Measurements from ENCODE around the gene REC8. TPM values are rescaled to one million over a fixed set of nuclear protein-coding genes. Genes with fewer than 3 reads are reported as not detected.
A peak's percentile ranks its signal among the peaks of the same experiment; 100 is the strongest.

REC8 gene
- total RNA-seq, 1 experiment from 2014 or later, result 7.6 TPM

DNA sequence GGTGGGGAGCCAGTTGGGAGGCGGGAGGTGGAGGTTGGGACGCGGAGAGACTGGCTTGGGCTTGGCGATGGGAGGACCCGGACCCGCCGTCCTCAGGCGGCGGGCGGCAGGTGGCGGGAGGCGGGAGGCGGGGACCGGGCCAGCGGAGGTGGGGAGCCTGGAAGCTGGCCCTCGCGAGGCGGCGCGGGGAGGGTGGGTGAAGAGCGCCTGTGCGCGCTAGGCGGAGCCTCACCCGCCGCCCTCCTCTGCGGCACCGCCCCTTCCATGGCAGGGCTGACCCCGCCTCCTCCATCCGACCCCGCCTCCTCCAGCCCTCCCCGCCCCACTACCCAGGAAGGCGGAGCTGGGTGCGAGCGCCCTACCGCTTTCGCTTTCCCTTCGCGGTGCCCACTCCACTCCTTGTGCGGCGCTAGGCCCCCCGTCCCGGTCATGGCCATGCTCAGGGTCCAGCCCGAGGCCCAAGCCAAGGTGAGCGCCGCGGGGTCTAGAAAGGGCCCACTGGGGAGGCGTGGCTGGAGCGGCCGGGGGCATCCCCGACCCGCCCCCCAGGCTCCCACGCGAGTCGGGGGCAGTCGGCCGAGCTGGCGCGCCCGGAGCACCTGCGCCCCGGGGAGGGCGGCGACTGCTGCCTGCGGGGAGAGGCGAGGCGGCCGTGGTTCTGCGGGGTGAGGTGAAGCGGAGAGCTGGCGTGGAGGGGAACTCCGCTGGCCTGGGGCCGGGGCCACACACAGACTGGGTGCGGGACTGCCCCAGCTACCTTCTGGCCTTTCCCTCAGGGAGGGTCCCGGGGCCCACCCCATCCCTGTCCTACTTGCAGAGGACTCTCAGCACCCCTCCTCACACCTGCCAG, 35.8 kb upstream of the REC8 start, which contains the start of gene PSME1 (continued):
- TF ChIP-seq ATF3 (IDR thresholded peaks at IDR 0.05), result no peak

- Histone ChIP-seq H3K27ac (ENCODE audit: low read depth, low read length) (peak overlapping the region; percentile 96), H3K27me3 (ENCODE audit: insufficient read depth, low read length) (no peaks in the 10 kb centered on the region), H2AFZ (ENCODE audit: low read depth, low read length, poor library complexity, severe bottlenecking) (no peak overlapping the region), H3K36me3 (ENCODE audit: control insufficient read depth in 1 of 2, insufficient read depth in 2 of 2, low read length in 2 of 2) (peaks cover 16 to 21% of the 10 kb centered on the region in 2 experiments), H3K9me3 (ENCODE audit: control insufficient read depth in 1 of 2, insufficient read depth in 1 of 2, low read depth in 1 of 2, low read length in 2 of 2) (no peaks in the 10 kb centered on the region), H3K9ac (ENCODE audit: low read length) (peak overlapping the region; percentile 89), H3K4me2 (ENCODE audit: low read length) (peak overlapping the region; percentile 85), H3K9me2 (ENCODE audit: insufficient read depth) (no peaks in the 10 kb centered on the region), H3K4me3 (replicated peaks in 1 of 2; ENCODE audit: low read depth in 1 of 2, low read length in 2 of 2) (peak overlapping the region; percentile 71 to 94), H3K79me2 (ENCODE audit: insufficient read depth, low read length) (peaks cover 41% of the 10 kb centered on the region), H4K20me1 (ENCODE audit: insufficient read depth) (no peaks in the 10 kb centered on the region), H3K4me1 (ENCODE audit: control insufficient read depth in 1 of 2, insufficient read depth in 2 of 2, low read length in 2 of 2) (peaks cover 20 to 40% of the 10 kb centered on the region in 2 experiments)
- DNase-seq (ENCODE audit: low read depth, low spot score), result no peak
- intact Hi-C loops (cut with micrococcal nuclease), result no loop called here
- ChIA-PET RAD21 (ENCODE audit: low non-redundant PET in 1 of 2, low total read pairs in 2 of 2, uncharacterized antibody in 2 of 2, unreplicated experiment in 2 of 2) (interaction anchor here in 1 of 2 experiments (1.2 to 1.5 kb wide), 2 partner anchors 10 to 23 kb away, joined by 4 to 5 read pairs; partner anchors contain the start of genes DCAF11 and NRL), CTCF (interaction anchor here (0.7 to 1.4 kb wide), 6 partner anchors 10 to 79 kb away, joined by 3 to 7 read pairs (median 4); partner anchors contain the start of gene IRF9), POLR2A (interaction anchor here (0.7 to 2.2 kb wide), 6 partner anchors 10 to 43 kb away, joined by 3 to 24 read pairs (median 6); partner anchors contain the start of genes DCAF11, NRL, PCK2 and PSME2)
- TF ChIP-seq ELF1 (IDR thresholded peaks at IDR 0.05; ENCODE audit: borderline replicate concordance, low read depth), result no peak
- no peak for TF ChIP-seq CBX3 (IDR thresholded peaks at IDR 0.05; ENCODE audit: low read depth)
- TF ChIP-seq SIN3A (IDR thresholded peaks at IDR 0.05; ENCODE audit: low read depth), result no peak
- TF ChIP-seq SRF (IDR thresholded peaks at IDR 0.05; ENCODE audit: low read depth), result no peak
- TF ChIP-seq ZBTB33 (IDR thresholded peaks at IDR 0.05; ENCODE audit: extremely low read depth, insufficient replicate concordance, low read length), result no peak
- no peak for TF ChIP-seq ZNF274 (IDR thresholded peaks at IDR 0.05; ENCODE audit: low read depth, low read length)
- no peak for ATAC-seq
- BruUV-seq (replicated peaks), result no TSS peak
These were observed 35.0 kb upstream of the REC8 start for GRCh38 chr14:24136684-24137528.

All from HCT116 (cell line).